IMR-90 (cell line): ENCODE results near the gene HPSE2. TPM values are rescaled to one million over a fixed set of nuclear protein-coding genes. Genes with fewer than 3 reads are reported as not detected.

Source experiments
- ATAC-seq: fragments of 200-7000 bp; cut with Tn5 transposase; 2 replicates; pipeline ENCODE4 v1.9.1; 2020; ENCODE audit warnings: low read depth, mild to moderate bottlenecking, moderate library complexity
- BruUV-seq: library from RNA; stranded (reverse); fragments of 400-500 nt; replicated peaks from 2 replicates; lab custom pipeline; 2021; lab: Mats Ljungman, UMichigan
- CTCF ChIA-PET: fragments of 300-600 bp; formaldehyde crosslinking; extraction: SDS; loops from one replicate; lab custom pipeline; 2021; ENCODE audit warnings: antibody characterized with exemption; lab: Yijun Ruan, JAX
- POLR2A ChIA-PET: fragments of 300-600 bp; sonication (Branson Sonifier 250); formaldehyde crosslinking; loops from one replicate; lab custom pipeline; 2022; ENCODE audit warnings: antibody characterized with exemption; ENCODE audit not compliant: unreplicated experiment; lab: Charles Lee
- DNase-seq: peaks from one replicate; pipeline ENCODE4 v3.0.0; 2013
- H2AFZ ChIP-seq: replicated peaks from 2 replicates; pipeline ENCODE3; 2013; ENCODE audit warnings: low read length, mild to moderate bottlenecking; ENCODE audit not compliant: poor library complexity
- H2AK5ac ChIP-seq: 2 replicates; pipeline ENCODE4 v1.6.1; 2013; ENCODE audit warnings: low read depth, low read length, inconsistent platforms
- H2AK9ac ChIP-seq: replicated peaks from 2 replicates; pipeline ENCODE3; 2013; ENCODE audit warnings: mild to moderate bottlenecking, low read depth, low read length, moderate library complexity; ENCODE audit not compliant: poor library complexity
- H2BK120ac ChIP-seq: 2 replicates; pipeline ENCODE4 v1.6.1; 2013; ENCODE audit warnings: low read depth, low read length, inconsistent platforms
- H2BK15ac ChIP-seq: 3 replicates; pipeline ENCODE4 v1.6.1; 2013; ENCODE audit warnings: low read depth, low read length, inconsistent platforms
- H2BK20ac ChIP-seq: 2 replicates; pipeline ENCODE4 v1.6.1; 2013; ENCODE audit warnings: low read depth, mild to moderate bottlenecking, inconsistent platforms, low read length, moderate library complexity
- H2BK5ac ChIP-seq: 2 replicates; pipeline ENCODE4 v1.6.1; 2013; ENCODE audit warnings: mild to moderate bottlenecking, low read depth, low read length, inconsistent platforms; ENCODE audit not compliant: poor library complexity, severe bottlenecking
- H3K14ac ChIP-seq: replicated peaks from 2 replicates; pipeline ENCODE4 v1.6.1; 2013; ENCODE audit warnings: low read depth, low read length, inconsistent platforms
- H3K18ac ChIP-seq: 2 replicates; pipeline ENCODE4 v1.6.1; 2013; ENCODE audit warnings: low read depth, low read length, control low read depth
- H3K23ac ChIP-seq: 2 replicates; pipeline ENCODE4 v1.6.1; 2013; ENCODE audit warnings: low read depth, low read length, inconsistent platforms
- H3K27ac ChIP-seq: 2 replicates; pipeline ENCODE4 v1.5.1; 2013; ENCODE audit warnings: mild to moderate bottlenecking, control low read depth, low read length; ENCODE audit not compliant: insufficient read depth
- H3K27me3 ChIP-seq: 2 replicates; pipeline ENCODE4 v1.6.1; 2013; ENCODE audit warnings: low read length; ENCODE audit not compliant: control insufficient read depth, insufficient read depth
- H3K36me3 ChIP-seq: 2 replicates; pipeline ENCODE4 v1.6.1; 2013; ENCODE audit warnings: low read length, mixed read lengths; ENCODE audit not compliant: control insufficient read depth, insufficient read depth
- H3K4ac ChIP-seq: 2 replicates; pipeline ENCODE4 v1.6.1; 2013; ENCODE audit warnings: low read depth, low read length, inconsistent platforms
- H3K4me1 ChIP-seq: 2 replicates; pipeline ENCODE4 v1.6.1; 2013; ENCODE audit warnings: low read length, mixed read lengths; ENCODE audit not compliant: control insufficient read depth, insufficient read depth
- H3K4me2 ChIP-seq: 2 replicates; pipeline ENCODE4 v1.6.1; 2013; ENCODE audit warnings: low read depth, mild to moderate bottlenecking, control low read depth, low read length, moderate library complexity
- H3K4me3 ChIP-seq: 2 replicates; pipeline ENCODE4 v1.5.1; 2013; ENCODE audit warnings: low read depth, mild to moderate bottlenecking, control low read depth, low read length, moderate library complexity; ENCODE audit not compliant: insufficient read depth
- H3K56ac ChIP-seq: 2 replicates; pipeline ENCODE4 v1.6.1; 2013; ENCODE audit warnings: low read length, inconsistent platforms; ENCODE audit not compliant: insufficient read depth; ENCODE audit errors: extremely low read depth
- H3K79me1 ChIP-seq, 2 experiments: 2 replicates each; pipeline ENCODE4 v1.6.1; 2013; ENCODE audit warnings: low read length in 2 of 2, inconsistent platforms in 1 of 2, low read depth in 1 of 2
- H3K9ac ChIP-seq: 2 replicates; pipeline ENCODE4 v1.6.1; 2013; ENCODE audit warnings: low read depth, low read length, control low read depth
- H3K9me1 ChIP-seq: 2 replicates; pipeline ENCODE4 v1.6.1; 2013; ENCODE audit warnings: low read length, inconsistent platforms; ENCODE audit not compliant: insufficient read depth
- H3K9me3 ChIP-seq: 2 replicates; pipeline ENCODE4 v1.6.1; 2013; ENCODE audit warnings: low read length; ENCODE audit not compliant: control insufficient read depth, insufficient read depth
- H4K20me1 ChIP-seq: 2 replicates; pipeline ENCODE4 v1.6.1; 2013; ENCODE audit warnings: low read length, inconsistent platforms; ENCODE audit not compliant: insufficient read depth
- H4K5ac ChIP-seq: 2 replicates; pipeline ENCODE4 v1.6.1; 2013; ENCODE audit warnings: mild to moderate bottlenecking, low read depth, low read length, control low read depth
- H4K8ac ChIP-seq, 2 experiments: 2 replicates each; pipeline ENCODE4 v1.6.1; 2013; ENCODE audit warnings: low read depth in 2 of 2, low read length in 2 of 2, control low read depth in 1 of 2, inconsistent platforms in 1 of 2
- H4K91ac ChIP-seq: 2 replicates; pipeline ENCODE4 v1.6.1; 2013; ENCODE audit warnings: low read depth, low read length, inconsistent platforms; ENCODE audit not compliant: insufficient read depth
- BHLHE40 ChIP-seq: fragments of 150-350 bp; IDR thresholded peaks from 2 replicates; pipeline ENCODE4 v1.6.1; 2016; ENCODE audit warnings: mild to moderate bottlenecking, low read depth, low read length
- CEBPB ChIP-seq: IDR thresholded peaks from 2 replicates; pipeline ENCODE4 v1.6.1; 2012; ENCODE audit warnings: low read depth, low read length, improper control_type of control experiment
- CHD1 ChIP-seq: IDR thresholded peaks from 2 replicates; pipeline ENCODE4 v1.6.1; 2012; ENCODE audit warnings: low read depth, low read length, improper control_type of control experiment
- CTCF ChIP-seq: conservative IDR thresholded peaks from 2 replicates; pipeline ENCODE4 v1.5.1; 2012; ENCODE audit warnings: mild to moderate bottlenecking, low read depth, low read length, improper control_type of control experiment
- ELK1 ChIP-seq: fragments of 150-350 bp; IDR thresholded peaks from 2 replicates; pipeline ENCODE4 v1.6.1; 2016; ENCODE audit warnings: low read depth, mild to moderate bottlenecking, low read length, moderate library complexity, borderline replicate concordance
- FOS ChIP-seq: fragments of 150-350 bp; IDR thresholded peaks from 2 replicates; pipeline ENCODE4 v1.6.1; 2016; ENCODE audit warnings: low read depth, low read length
- MAFK ChIP-seq: IDR thresholded peaks from 2 replicates; pipeline ENCODE4 v1.6.1; 2012; ENCODE audit warnings: low read depth, low read length, improper control_type of control experiment
- MAZ ChIP-seq: IDR thresholded peaks from 2 replicates; pipeline ENCODE4 v1.6.1; 2012; ENCODE audit warnings: low read depth, mild to moderate bottlenecking, low read length, improper control_type of control experiment, moderate library complexity, borderline replicate concordance
- MXI1 ChIP-seq: IDR thresholded peaks from 2 replicates; pipeline ENCODE4 v1.6.1; 2012; ENCODE audit warnings: low read depth, mild to moderate bottlenecking, low read length, moderate library complexity, borderline replicate concordance
- NFE2L2 ChIP-seq: fragments of 150-350 bp; IDR thresholded peaks from 2 replicates; pipeline ENCODE4 v1.6.1; 2016; ENCODE audit warnings: low read depth, mild to moderate bottlenecking, low read length
- POLR2A ChIP-seq: IDR thresholded peaks from 2 replicates; pipeline ENCODE4 v1.6.1; 2012; ENCODE audit warnings: mild to moderate bottlenecking, low read depth, low read length
- RAD21 ChIP-seq: IDR thresholded peaks from 2 replicates; pipeline ENCODE4 v1.6.1; 2012; ENCODE audit warnings: low read length, improper control_type of control experiment
- RCOR1 ChIP-seq: IDR thresholded peaks from 2 replicates; pipeline ENCODE4 v1.6.1; 2012; ENCODE audit warnings: mild to moderate bottlenecking, low read length, improper control_type of control experiment; ENCODE audit not compliant: insufficient replicate concordance
- RFX5 ChIP-seq: IDR thresholded peaks from 2 replicates; pipeline ENCODE4 v1.8.0; 2012; ENCODE audit warnings: low read depth, mild to moderate bottlenecking, low read length, moderate library complexity
- SMC3 ChIP-seq: fragments of 150-350 bp; IDR thresholded peaks from 2 replicates; pipeline ENCODE4 v1.6.1; 2016; ENCODE audit warnings: low read depth, mild to moderate bottlenecking, antibody characterized with exemption, low read length, moderate library complexity
- USF2 ChIP-seq: fragments of 150-350 bp; IDR thresholded peaks from 2 replicates; pipeline ENCODE4 v1.6.1; 2017; ENCODE audit warnings: mild to moderate bottlenecking, antibody characterized with exemption, low read length, low read depth
- WGBS, 2 experiments: methylation state at CpG; one replicate each; pipeline versions ENCODE4 v1.1.5 to v1.1.7; 2013; ENCODE audit warnings: missing lambda C conversion rate in 2 of 2; ENCODE audit not compliant: insufficient read length in 1 of 2; ENCODE audit errors: extremely low coverage in 2 of 2; 5-methylcytosine and 5-hydroxymethylcytosine counted together
- dilution Hi-C: fragments of 300-500 bp; cut with HindIII; formaldehyde crosslinking; loops from one replicate; pipeline ENCODE4 v1.14.3; 2018; ENCODE audit warnings: low sequenced_read_pairs; ENCODE audit not compliant: unreplicated experiment
- in situ Hi-C: fragments of 300-500 bp; cut with MboI; formaldehyde crosslinking; loops from 3 replicates; pipeline ENCODE4 v1.14.3; 2019; ENCODE audit warnings: low sequenced_read_pairs, inconsistent platforms, mixed read lengths
- intact Hi-C: fragments of 100-400 bp; cut with micrococcal nuclease; formaldehyde crosslinking; loops from 2 replicates; pipeline ENCODE4 v1.10.0; 2022
- polyA plus RNA-seq, 3 experiments: library from polyadenylated mRNA; depleted of rRNA; stranded (reverse); fragments of >200 nt; gene quantifications; 2 replicates each; pipeline ENCODE4 v1.2.3, GENCODE V29; 2012; ENCODE audit warnings: low replicate concordance in 1 of 3
- total RNA-seq: library from RNA; depleted of rRNA; stranded (reverse); fragments of >200 nt; gene quantifications from 2 replicates; pipeline ENCODE4 v1.2.3, GENCODE V29; 2012

Gene HPSE2
- total and polyA plus RNA-seq, 2 of the 4 experiments (the other 2 are of a cell fraction), result not detected

GRCh38 chr10:98667081-98667480 is 568.6 kb downstream of the HPSE2 start:
- TF ChIP-seq MXI1 (no peak), MAZ (no peak), POLR2A (no peak), BHLHE40 (no peak), CEBPB (no peak), RFX5 (no peak), MAFK (no peak), USF2 (no peak), FOS (no peak), CHD1 (no peak), NFE2L2 (no peak), RAD21 (no peak), ELK1 (no peak), CTCF (no peak), RCOR1 (no peak), SMC3 (no peak)
- Histone ChIP-seq H2BK5ac (no peak overlapping the region), H2AK9ac (no peak overlapping the region), H4K91ac (no peak overlapping the region), H3K18ac (no peak overlapping the region), H4K5ac (no peak overlapping the region), H3K27me3 (no peaks in the 10 kb centered on the region), H2BK120ac (no peak overlapping the region), H3K56ac (no peak overlapping the region), H2BK15ac (no peak overlapping the region), H2BK20ac (no peak overlapping the region), H3K4me2 (no peak overlapping the region), H3K9me1 (no peaks in the 10 kb centered on the region), H3K79me1 (no peaks in the 10 kb centered on the region), H4K8ac (no peak overlapping the region), H3K4me3 (no peak overlapping the region), H2AFZ (no peak overlapping the region), H3K23ac (no peak overlapping the region), H3K36me3 (no peaks in the 10 kb centered on the region), H3K4ac (no peak overlapping the region), H4K20me1 (no peaks in the 10 kb centered on the region), H3K4me1 (no peaks in the 10 kb centered on the region), H2AK5ac (no peak overlapping the region), H3K9me3 (no peaks in the 10 kb centered on the region), H3K9ac (no peak overlapping the region), H3K14ac (no peak overlapping the region), H3K27ac (no peak overlapping the region)
- intact Hi-C loops, result loop anchor here (10.0 kb wide), 1 partner anchor 752 kb away; no protein-coding TSS in a partner anchor
- ATAC-seq, result no peak
- in situ Hi-C loops, result no loop called here
- WGBS, 2 experiments, result no CpG with 5 or more reads among the region's 1 CpG
- DNase-seq, result no peak
- no TSS peak for BruUV-seq
- dilution Hi-C loops, result no loop called here
- CTCF ChIA-PET, result no interaction called here
- POLR2A ChIA-PET, result no interaction called here
